Lung (tissue), 12 donors: ENCODE results near the gene PROS1. TPM values are rescaled to one million over a fixed set of nuclear protein-coding genes. Genes with fewer than 3 reads are reported as not detected.

Experiments
- ATAC-seq: fragments of 200-7000 bp; cut with Tn5 transposase; one replicate; pipeline ENCODE4 v1.9.1; 2020; ENCODE audit warnings: moderate number of reproducible peaks; ENCODE audit not compliant: insufficient read depth, low FRiP score
- DNase-seq, 3 donors: peaks; one replicate each; pipeline ENCODE4 v3.0.0-alpha.2; 2013 to 2017
- H3K27ac ChIP-seq, 2 donors: one replicate each; pipeline ENCODE4 v1.5.1; 2013; ENCODE audit warnings: mild to moderate bottlenecking in 2 of 2, moderate library complexity in 2 of 2, control low read depth in 1 of 2, inconsistent platforms in 1 of 2, low read depth in 1 of 2, low read length in 1 of 2
- H3K27me3 ChIP-seq, 3 donors: one replicate each; pipeline ENCODE4 v1.5.1; 2013; ENCODE audit warnings: low read length in 2 of 3; ENCODE audit not compliant: control insufficient read depth in 3 of 3, insufficient read depth in 3 of 3
- H3K36me3 ChIP-seq, 4 donors: one replicate each; pipeline ENCODE4 v1.5.1; 2013; ENCODE audit warnings: low read length in 4 of 4, mild to moderate bottlenecking in 1 of 4, moderate library complexity in 1 of 4; ENCODE audit not compliant: control insufficient read depth in 4 of 4, insufficient read depth in 4 of 4
- H3K4me1 ChIP-seq, 5 donors: one replicate each; pipeline ENCODE4 v1.5.1; 2013; ENCODE audit warnings: low read length in 5 of 5, mild to moderate bottlenecking in 2 of 5, moderate library complexity in 1 of 5; ENCODE audit not compliant: control insufficient read depth in 5 of 5, insufficient read depth in 5 of 5
- H3K4me3 ChIP-seq: one replicate; pipeline ENCODE4 v1.5.1; 2013; ENCODE audit warnings: mild to moderate bottlenecking, control low read depth, moderate library complexity
- H3K9ac ChIP-seq, 2 donors: one replicate each; pipeline ENCODE4 v1.5.1; 2013; ENCODE audit warnings: low read length in 2 of 2, control low read depth in 1 of 2; ENCODE audit not compliant: insufficient read depth in 1 of 2
- H3K9me3 ChIP-seq, 4 donors: one replicate each; pipeline ENCODE4 v1.5.1; 2013; ENCODE audit warnings: low read length in 3 of 4, mild to moderate bottlenecking in 1 of 4, moderate library complexity in 1 of 4; ENCODE audit not compliant: control insufficient read depth in 4 of 4, insufficient read depth in 3 of 4
- CTCF ChIP-seq: IDR thresholded peaks from 2 replicates; pipeline ENCODE4 v1.5.1; 2012; ENCODE audit warnings: mild to moderate bottlenecking; ENCODE audit errors: control extremely low read depth, extremely low read depth
- WGBS, 2 donors: extraction: QIAGEN DNeasy Blood & Tissue Kit; methylation state at CpG; one replicate each; pipeline ENCODE4 v1.1.7; 2013; 5-methylcytosine and 5-hydroxymethylcytosine counted together
- polyA plus RNA-seq, 2 donors: library from polyadenylated mRNA; stranded (reverse); fragments of 200-250 nt; gene quantifications; one replicate each; pipeline ENCODE4 v1.2.1, GENCODE V29; 2013
- total RNA-seq, 2 donors: library from RNA; depleted of rRNA in 1 of 2; stranded (reverse); fragments of >200 nt in 1 of 2; gene quantifications; one replicate each; pipeline ENCODE4 v1.2.1, GENCODE V29; 2014 to 2021
- donor health status: control.
- donor health status: control.
- donor health status: Bipolar disorder and iron deficiency.
- donor health status: healthy.
- donor health status: DM: yes; HTN: yes; CAD: no.

The PROS1 gene
- total and polyA plus RNA-seq, 4 donors, result 16.2 to 70.3 (median 32.8) TPM

GRCh38 chr3:93983408-93983807 lies 9.7 kb upstream of the PROS1 start:
- Histone ChIP-seq H3K27me3 (no peaks in the 10 kb centered on the region), H3K9me3 (no peaks in the 10 kb centered on the region), H3K27ac (no peak overlapping the region), H3K4me3 (no peak overlapping the region), H3K9ac (no peak overlapping the region), H3K4me1 (peaks cover 0 to 19% (median 5%) of the 10 kb centered on the region in 5 donors), H3K36me3 (no peaks in the 10 kb centered on the region)
- TF ChIP-seq CTCF, result no peak
- ATAC-seq, result no peak
- DNase-seq, result no peak
- WGBS, 2 donors, result 95 to 96% methylated on average over 3 of the region's 3 CpGs

GRCh38 chr3:93981649-93982048 lies 8.0 kb upstream of the PROS1 start:
- ATAC-seq (no peak), DNase-seq (no peak)
- 95 to 97% methylated on average over 13 of the region's 13 CpGs for WGBS, 2 donors
- Histone ChIP-seq H3K4me1 (peaks cover 0 to 15% (median 4%) of the 10 kb centered on the region in 5 donors), H3K9ac (no peak overlapping the region), H3K9me3 (no peaks in the 10 kb centered on the region), H3K36me3 (no peaks in the 10 kb centered on the region), H3K27ac (no peak overlapping the region), H3K4me3 (no peak overlapping the region), H3K27me3 (no peaks in the 10 kb centered on the region)
- TF ChIP-seq CTCF, result no peak

- WGBS, 2 donors, result 0% methylated on average over 63 to 66 of the region's 66 CpGs
- H3K36me3 ChIP-seq, result no peaks in the 10 kb centered on the region
- H3K4me3 ChIP-seq, result peak within 1 kb of the TSS; percentile 77
- no peaks in the 10 kb centered on the region for H3K27me3 ChIP-seq
- DNase-seq, result peak; percentile 98 to 99 (median 99)
- H3K27ac ChIP-seq, result peak within 1 kb of the TSS; percentile 91 to 96
- H3K4me1 ChIP-seq, result peaks cover 0 to 15% (median 4%) of the 10 kb centered on the region in 5 donors
- H3K9ac ChIP-seq, result peak within 1 kb of the TSS; percentile 77 to 84
- ATAC-seq, result peak; percentile 100
- no peaks in the 10 kb centered on the region for H3K9me3 ChIP-seq
- no peak for TF ChIP-seq CTCF
Measured at GRCh38 chr3:93979850-93980676, 6.4 kb upstream of the PROS1 start, which contains the start of gene ARL13B. ARL13B (plus strand) TSS chr3:93980155; CDS start chr3:93980424, 269 bp downstream.
